Mucosa of stomach (tissue), 1 donor: ENCODE measurements around the gene PACRGL.

Experiments used
- H3K27me3 ChIP-seq: one replicate; pipeline ENCODE4 v1.7.0; 2013; ENCODE audit warnings: mild to moderate bottlenecking, low read length; ENCODE audit not compliant: control insufficient read depth, insufficient read depth
- H3K36me3 ChIP-seq: one replicate; pipeline ENCODE4 v1.7.0; 2013; ENCODE audit warnings: low read length; ENCODE audit not compliant: control insufficient read depth, insufficient read depth
- H3K4me1 ChIP-seq: one replicate; pipeline ENCODE4 v1.7.0; 2013; ENCODE audit warnings: mild to moderate bottlenecking, low read length; ENCODE audit not compliant: control insufficient read depth, insufficient read depth
- H3K4me3 ChIP-seq: one replicate; pipeline ENCODE4 v1.7.0; 2013; ENCODE audit warnings: low read length
- H3K9ac ChIP-seq: one replicate; pipeline ENCODE4 v1.7.0; 2013; ENCODE audit warnings: mild to moderate bottlenecking, low read length, moderate library complexity
- H3K9me3 ChIP-seq: one replicate; pipeline ENCODE4 v1.7.0; 2013; ENCODE audit warnings: mild to moderate bottlenecking, low read length, moderate library complexity; ENCODE audit not compliant: control insufficient read depth
- donor health status: Pancreatic carcinoma.

Gene PACRGL

DNA sequence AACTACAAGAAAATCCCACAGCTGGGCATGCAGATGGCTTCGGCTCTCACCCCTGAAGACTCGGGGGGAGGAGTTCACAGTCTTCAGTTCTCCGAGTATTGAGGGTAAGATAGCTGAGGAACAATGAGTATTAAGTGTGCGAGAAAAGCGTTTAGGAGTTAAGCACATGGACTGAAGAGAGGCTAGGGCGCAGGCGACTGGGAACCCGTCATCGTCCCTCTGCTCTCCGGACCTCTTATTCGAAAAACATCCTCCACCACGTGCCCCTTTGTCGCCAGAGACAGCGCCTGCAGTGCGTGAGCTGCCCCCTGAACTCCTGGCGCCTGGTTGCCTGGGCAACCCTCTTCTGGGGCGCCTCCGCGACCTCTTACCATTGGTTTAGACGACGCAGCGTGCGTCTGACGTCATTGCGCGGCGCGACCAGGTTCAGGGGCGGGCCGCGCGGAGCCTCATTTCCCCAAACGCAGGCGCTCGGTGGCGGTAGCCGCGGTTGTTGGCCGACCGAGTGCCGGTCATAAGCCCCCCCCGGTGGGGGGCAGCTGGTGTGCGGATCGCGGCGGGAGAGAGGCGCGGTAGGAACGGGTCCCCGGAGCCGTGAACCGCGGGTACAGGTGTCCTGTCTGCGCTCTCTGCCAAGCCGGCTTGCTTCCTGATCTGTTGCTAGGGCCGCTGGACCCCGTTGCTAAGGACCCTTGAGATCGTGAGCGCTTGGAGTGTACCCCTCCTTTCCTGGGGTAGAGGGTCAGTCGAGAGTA lies at the start of gene PACRGL:
Gene PACRGL (plus strand): TSS at position 452 of the 755 bp plus-strand sequence. CDS start 4,024 bp downstream, outside the sequence.
- Histone ChIP-seq H3K36me3 (no peaks in the 10 kb centered on the region), H3K9me3 (no peaks in the 10 kb centered on the region), H3K27me3 (no peaks in the 10 kb centered on the region), H3K4me3 (peak within 1 kb of the TSS; percentile 79), H3K9ac (peak within 1 kb of the TSS; percentile 87), H3K4me1 (peaks cover 6% of the 10 kb centered on the region)

DNA sequence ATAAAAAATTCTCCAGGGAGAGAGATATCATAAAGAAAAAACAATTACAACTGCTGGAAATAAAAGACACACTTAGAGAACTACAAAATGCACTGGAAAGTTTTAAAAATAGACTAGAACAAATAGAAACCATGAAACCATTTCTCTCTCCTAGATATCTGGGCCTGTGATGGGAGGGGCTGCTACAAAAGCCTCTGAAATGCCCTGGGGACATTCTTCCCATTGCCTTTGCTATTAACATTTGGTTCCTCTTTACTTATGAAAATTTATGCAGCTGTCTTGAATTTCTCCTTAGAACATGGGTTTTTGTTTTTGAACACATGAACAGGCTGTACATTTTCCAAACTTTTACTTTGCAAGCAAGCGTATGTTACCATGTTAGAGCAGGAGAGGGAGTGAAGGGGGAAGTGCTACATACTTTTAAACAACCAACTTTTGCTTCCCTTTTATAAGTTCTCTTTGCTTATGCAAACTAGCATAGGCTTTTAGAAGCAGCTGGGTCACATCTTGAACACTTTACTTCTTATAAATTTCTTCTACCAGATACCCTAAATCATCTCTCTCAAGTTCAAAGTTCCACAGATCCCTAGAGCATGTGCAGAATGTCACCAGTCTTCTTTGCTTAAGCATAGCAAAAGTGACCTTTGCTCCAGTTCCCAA lies 47.9 kb upstream of the PACRGL start:
- Histone ChIP-seq H3K9me3 (no peaks in the 10 kb centered on the region), H3K4me3 (no peak overlapping the region), H3K27me3 (no peaks in the 10 kb centered on the region), H3K9ac (no peak overlapping the region), H3K36me3 (no peaks in the 10 kb centered on the region), H3K4me1 (no peaks in the 10 kb centered on the region)

- no peak overlapping the region for H3K4me3 ChIP-seq
- no peak overlapping the region for H3K9ac ChIP-seq
- no peaks in the 10 kb centered on the region for H3K27me3 ChIP-seq
- no peaks in the 10 kb centered on the region for H3K9me3 ChIP-seq
- H3K36me3 ChIP-seq, result no peaks in the 10 kb centered on the region
- H3K4me1 ChIP-seq, result no peaks in the 10 kb centered on the region
Measured at GRCh38 chr4:20658456-20658855, 41.8 kb upstream of the PACRGL start.

- no peaks in the 10 kb centered on the region for H3K36me3 ChIP-seq
- no peak overlapping the region for H3K4me3 ChIP-seq
- no peaks in the 10 kb centered on the region for H3K27me3 ChIP-seq
- no peak overlapping the region for H3K9ac ChIP-seq
- no peaks in the 10 kb centered on the region for H3K4me1 ChIP-seq
- no peaks in the 10 kb centered on the region for H3K9me3 ChIP-seq
Measured at GRCh38 chr4:20662851-20663250, 37.4 kb upstream of the PACRGL start.

DNA sequence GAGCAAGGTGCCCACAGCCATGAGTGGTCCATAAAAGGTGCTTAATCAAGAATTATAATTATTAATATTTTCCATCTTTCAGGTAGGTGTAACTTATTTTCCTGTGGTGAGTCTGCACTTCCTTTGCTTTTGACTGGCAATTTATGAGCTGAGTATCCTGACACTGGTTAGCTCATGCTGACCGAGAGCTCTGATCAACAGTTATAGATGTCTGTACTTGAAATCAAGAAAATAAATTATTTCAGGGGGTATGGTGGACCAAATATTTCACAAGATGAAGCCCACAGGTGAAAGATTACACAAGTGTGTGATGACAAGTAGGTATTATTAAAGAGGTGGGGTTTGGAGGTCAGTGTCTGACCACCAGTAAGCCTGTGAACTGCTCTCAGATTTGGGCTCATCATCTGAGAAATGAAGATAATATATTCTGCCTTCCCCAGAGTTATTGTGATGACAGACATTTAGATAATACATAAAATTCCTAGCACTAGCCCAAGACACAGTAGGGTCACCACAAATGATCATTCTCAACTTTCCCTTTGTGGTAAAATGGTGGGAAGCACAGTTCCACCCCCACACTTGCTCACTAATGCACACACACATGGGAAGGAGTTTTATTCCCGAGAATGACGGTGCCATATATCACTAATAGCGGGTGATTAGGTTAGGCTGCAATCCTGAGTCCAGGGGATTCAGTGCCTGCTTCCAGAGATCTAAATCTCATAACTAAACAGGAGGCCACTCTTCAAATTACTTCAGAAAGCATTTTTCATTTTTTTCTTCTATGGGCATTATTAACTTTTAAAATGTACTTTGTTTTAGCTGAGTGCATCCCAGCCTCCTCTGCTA lies 34.0 kb upstream of the PACRGL start:
- Histone ChIP-seq H3K9ac (no peak overlapping the region), H3K4me3 (no peak overlapping the region), H3K9me3 (no peaks in the 10 kb centered on the region), H3K36me3 (no peaks in the 10 kb centered on the region), H3K27me3 (no peaks in the 10 kb centered on the region), H3K4me1 (no peaks in the 10 kb centered on the region)

DNA sequence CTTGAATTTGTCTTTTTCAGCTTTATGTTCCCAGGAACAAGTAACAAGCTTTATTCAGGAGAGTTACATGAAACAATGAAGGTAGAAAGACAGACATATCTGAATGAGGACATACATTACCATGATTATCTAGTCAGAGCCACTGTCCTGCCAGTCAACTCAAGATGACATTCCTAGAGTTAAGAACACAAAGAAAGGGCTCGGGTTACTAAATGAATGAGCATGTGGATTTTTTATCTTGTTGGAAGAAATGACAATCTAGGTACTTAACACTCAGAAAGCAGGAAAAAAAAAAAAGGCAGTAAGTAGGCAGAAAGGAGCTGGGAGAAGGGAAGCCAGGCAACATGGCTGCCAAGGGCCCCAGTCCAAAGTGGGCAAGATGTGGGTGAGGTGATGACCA lies 28.0 kb upstream of the PACRGL start:
- no peaks in the 10 kb centered on the region for H3K36me3 ChIP-seq
- no peaks in the 10 kb centered on the region for H3K27me3 ChIP-seq
- no peaks in the 10 kb centered on the region for H3K4me1 ChIP-seq
- no peak overlapping the region for H3K4me3 ChIP-seq
- no peak overlapping the region for H3K9ac ChIP-seq
- H3K9me3 ChIP-seq, result no peaks in the 10 kb centered on the region

- Histone ChIP-seq H3K9ac (no peak overlapping the region), H3K4me1 (no peaks in the 10 kb centered on the region), H3K27me3 (no peaks in the 10 kb centered on the region), H3K36me3 (no peaks in the 10 kb centered on the region), H3K9me3 (no peaks in the 10 kb centered on the region), H3K4me3 (no peak overlapping the region)
Measured at GRCh38 chr4:20675786-20676185, 24.5 kb upstream of the PACRGL start.

GRCh38 chr4:20676501-20677197 lies 23.6 kb upstream of the PACRGL start:
- no peak overlapping the region for H3K9ac ChIP-seq
- H3K4me1 ChIP-seq, result no peaks in the 10 kb centered on the region
- H3K9me3 ChIP-seq, result no peaks in the 10 kb centered on the region
- H3K36me3 ChIP-seq, result no peaks in the 10 kb centered on the region
- H3K4me3 ChIP-seq, result no peak overlapping the region
- no peaks in the 10 kb centered on the region for H3K27me3 ChIP-seq

- no peaks in the 10 kb centered on the region for H3K9me3 ChIP-seq
- no peak overlapping the region for H3K9ac ChIP-seq
- no peaks in the 10 kb centered on the region for H3K4me1 ChIP-seq
- H3K36me3 ChIP-seq, result no peaks in the 10 kb centered on the region
- no peaks in the 10 kb centered on the region for H3K27me3 ChIP-seq
- H3K4me3 ChIP-seq, result no peak overlapping the region
Measured at GRCh38 chr4:20678400-20678799, 21.9 kb upstream of the PACRGL start.

DNA sequence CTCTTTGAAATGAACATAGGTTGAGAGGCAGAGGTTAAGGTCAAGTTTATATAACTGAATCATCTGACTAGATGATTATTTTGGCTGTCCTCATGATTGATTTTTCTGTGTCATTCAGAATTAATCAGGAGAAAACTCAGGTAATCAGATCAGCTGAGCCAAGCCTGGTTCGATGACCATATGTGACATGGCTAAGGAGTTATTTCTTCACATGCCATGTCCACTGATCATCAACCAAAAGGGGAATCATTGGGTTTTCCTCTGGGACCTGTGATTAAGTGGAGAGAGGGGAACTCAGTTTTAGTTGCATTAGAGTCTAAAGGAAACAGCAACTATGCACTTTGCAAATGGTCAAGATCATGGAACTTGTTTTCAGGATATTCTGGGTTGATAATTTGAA lies 20.3 kb upstream of the PACRGL start:
- H3K9ac ChIP-seq, result no peak overlapping the region
- H3K9me3 ChIP-seq, result no peaks in the 10 kb centered on the region
- H3K27me3 ChIP-seq, result no peaks in the 10 kb centered on the region
- no peaks in the 10 kb centered on the region for H3K36me3 ChIP-seq
- H3K4me3 ChIP-seq, result no peak overlapping the region
- H3K4me1 ChIP-seq, result no peaks in the 10 kb centered on the region

DNA sequence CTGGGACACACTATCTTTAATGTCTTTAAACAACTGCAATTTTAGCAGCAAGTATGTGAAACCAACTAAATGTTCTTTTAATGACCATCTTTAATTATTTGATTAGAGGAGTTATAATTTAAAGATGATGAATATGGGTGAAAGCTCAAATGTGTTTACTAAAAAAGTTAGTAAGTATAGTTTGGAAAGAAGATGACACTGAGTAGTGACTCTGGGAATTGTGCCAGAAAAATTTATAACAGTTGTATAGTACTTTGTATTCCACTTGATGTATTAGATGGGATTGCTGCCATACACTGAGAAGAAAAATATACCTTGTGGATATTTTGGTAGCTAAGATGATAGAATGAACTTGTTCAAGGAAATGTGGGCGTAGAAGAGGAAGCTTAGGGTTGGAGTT lies 19.5 kb upstream of the PACRGL start:
- H3K27me3 ChIP-seq, result no peaks in the 10 kb centered on the region
- H3K36me3 ChIP-seq, result no peaks in the 10 kb centered on the region
- no peak overlapping the region for H3K9ac ChIP-seq
- no peaks in the 10 kb centered on the region for H3K4me1 ChIP-seq
- H3K4me3 ChIP-seq, result no peak overlapping the region
- no peaks in the 10 kb centered on the region for H3K9me3 ChIP-seq
